HG03095 (cell line): ENCODE data around the gene IMP4.

ENCODE experiments used
- ATAC-seq: cut with Tn5 transposase; IDR thresholded peaks from one replicate; pipeline ENCODE4 v1.9.1; 2021; ENCODE audit warnings: moderate library complexity; ENCODE audit not compliant: unreplicated experiment

IMP4 gene

DNA sequence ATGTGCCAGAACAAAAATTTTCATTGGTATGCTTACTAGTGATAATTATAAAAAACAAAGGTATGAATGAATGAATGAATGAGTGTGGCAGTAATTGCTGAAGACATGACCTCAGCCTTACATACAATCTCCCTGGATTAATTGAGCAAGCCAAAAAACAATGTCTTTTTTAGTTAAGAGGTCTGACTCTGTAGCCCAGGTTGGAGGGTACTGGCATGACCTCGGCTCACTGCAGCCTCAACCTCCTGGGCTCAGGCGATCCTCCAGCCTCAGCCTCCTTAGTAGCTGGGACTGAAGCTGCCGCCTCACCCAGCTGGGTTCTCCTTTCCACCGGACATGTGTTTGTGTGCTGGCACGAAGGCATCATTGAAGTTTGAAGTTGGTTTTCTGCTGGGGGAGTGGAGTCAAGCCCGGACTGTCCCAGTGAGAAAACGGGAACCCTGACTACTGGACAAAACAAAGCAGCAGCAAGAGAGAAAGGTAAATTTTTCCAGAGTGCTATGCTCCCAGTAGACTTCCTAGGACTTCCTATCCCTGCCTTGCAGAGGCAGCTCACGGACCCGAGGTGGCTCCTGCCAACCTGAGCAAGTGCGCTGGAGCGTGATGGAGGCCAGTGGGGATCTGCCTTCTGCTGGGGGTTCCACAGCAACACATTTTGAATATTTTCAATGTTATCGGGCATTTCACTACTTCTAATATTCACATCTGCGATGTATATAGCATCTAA is 6.4 kb upstream of the IMP4 start:
- ATAC-seq, result no peak

DNA sequence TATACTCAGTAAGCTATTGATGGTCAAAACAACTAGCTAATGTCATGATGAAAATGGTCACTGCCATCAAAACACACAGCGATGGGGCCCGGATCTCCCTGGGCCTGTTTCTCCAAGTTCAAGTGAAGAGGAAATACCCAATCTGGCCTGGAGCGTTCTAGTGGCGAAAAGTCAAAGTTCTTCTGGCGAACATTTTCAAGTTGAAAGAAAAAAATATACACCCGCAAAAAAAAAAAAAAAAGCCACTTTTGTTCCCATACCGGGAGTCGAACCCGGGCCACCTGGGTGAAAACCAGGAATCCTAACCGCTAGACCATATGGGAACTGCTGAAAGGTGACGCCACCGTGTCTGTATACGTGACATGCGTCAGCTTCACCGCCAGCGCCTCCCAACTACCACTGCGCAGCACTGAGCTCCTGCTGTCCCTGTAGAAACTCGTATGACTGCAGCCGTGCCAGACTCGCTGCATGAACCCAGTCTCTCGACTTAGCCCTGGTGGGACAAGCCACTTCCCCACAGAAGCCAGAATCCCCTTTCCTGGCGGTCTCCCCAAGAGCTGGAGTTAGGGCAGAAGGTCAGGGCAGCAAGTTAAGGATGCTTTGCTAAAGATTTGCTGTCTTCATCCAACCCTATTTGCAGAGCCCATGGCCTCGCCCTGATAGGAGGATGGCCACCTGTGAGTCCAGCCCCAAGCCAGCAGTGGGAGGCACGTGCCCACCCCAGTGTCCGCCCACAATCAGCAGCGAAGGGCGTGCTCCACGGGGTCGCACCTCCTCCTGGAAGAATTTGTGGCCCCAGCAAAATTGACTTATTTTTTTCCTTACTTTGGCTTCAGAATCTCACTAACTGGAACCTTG is 5.6 kb upstream of the IMP4 start:
- no peak for ATAC-seq

DNA sequence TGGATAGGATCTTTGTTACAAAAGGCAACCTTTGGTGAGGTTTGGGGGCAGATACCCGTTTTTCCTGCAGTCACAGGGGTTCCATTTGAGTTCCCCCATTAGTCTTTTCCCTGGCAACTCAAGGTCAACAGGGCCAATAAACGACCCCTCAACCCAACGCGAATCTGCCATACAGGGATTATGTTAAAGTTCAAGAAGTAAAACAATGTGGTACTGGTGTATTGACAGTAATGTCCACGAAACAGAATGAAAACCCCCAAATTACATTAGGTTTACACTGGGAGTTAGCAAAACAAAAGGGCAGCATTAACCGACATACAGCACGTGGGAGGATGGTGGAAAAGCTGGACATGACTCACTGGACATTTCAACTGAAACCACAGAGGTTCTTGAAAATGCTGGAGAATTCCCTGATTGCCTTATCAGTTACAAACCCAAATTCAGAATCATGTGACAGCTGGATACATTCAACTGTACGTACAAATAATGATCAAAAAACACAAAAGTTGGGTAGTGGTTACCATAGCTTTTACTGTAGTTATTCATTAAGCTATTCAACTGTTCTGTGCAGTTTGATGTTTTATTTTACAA is 4.9 kb upstream of the IMP4 start:
- no peak for ATAC-seq

DNA sequence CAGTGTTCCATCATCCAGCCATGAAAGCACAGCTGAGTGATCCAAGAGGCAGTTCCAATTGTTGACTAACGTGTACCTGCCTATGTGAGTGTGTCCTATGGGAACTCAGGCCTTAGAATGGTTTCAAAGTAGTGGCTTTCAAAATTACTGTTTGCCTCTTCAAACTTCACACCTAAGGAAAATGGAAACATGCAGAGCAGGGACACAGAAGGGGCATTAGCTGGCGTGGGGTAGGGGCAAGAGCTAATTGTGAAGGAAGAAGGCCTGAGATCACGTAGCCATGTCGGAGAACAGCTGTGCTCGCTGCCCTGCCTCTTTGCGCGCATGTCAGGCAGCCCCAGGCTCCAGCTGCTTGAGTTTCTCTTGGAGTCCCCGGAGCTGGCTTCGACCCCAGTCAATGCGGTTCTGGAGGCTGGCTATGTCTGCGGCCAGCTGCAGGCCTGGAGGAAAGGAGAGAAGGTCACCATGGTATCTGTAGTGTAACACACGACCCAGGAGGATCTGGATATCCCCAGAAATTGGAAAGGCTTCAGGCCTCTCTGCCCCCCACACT is 3.8 kb upstream of the IMP4 start:
- ATAC-seq, result no peak

DNA sequence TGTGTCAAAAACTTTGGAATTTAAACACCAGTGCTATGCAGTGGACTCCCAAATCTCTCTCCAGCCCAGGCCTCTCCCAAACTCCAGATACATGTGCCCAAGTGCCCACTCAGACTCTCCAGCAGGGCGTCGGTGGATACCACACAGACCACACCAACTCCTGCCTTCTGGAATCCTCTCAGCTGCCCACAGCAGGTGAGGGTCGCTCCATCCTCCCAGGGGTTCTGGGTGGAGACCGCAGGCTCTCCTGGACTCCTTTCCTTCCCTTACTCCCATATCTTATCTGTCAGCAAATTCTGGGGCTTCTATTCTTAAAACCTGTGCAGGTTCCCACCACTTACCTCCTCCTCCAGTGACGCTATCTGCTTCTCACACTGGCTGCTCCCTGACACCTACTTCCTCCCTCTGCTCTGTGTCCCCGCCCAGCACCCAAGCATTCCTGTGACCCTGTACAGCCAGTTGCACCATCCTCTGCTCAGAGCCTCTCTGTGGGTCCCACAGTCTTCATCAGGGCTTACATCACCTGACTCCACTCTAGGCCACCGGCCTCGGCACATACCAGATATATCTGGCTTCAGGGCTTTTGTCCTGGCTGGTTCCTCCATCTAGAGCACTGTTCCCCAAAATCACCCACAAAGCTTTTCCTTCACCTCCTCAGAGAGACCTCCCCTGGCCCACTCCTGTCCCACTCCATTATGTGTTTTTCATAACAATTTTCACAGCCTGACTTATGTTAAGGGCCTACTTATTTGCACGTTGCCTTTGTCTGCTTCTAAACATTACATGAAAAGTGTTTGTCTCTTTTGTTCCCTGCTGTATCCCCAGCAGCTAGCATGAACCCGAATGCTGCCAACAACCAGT is 2.6 kb upstream of the IMP4 start:
- ATAC-seq, result no peak

DNA sequence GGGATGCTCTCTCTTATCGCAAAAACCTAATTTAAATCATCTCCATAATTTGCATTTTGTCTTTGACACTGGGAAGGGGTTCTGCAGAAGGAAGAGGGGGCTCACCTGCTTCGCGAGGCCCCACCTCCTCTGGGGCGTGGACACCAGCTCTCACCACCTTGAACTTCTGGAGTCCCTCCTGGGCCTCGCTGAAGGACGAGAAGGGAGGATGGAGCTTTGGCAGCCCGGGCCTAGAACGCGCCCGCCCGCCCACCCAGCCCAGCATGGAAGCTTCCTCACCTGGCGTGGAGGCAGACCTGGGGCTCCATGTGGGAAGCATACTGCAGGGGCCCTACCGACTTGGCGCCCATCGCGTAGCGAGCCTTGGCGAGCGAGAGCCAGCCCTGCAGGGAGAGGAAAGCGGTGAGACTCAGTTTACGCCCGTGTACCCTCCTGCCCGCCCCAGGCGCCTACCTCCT is 1.1 kb upstream of the IMP4 start:
- ATAC-seq, result peak; percentile 1

DNA sequence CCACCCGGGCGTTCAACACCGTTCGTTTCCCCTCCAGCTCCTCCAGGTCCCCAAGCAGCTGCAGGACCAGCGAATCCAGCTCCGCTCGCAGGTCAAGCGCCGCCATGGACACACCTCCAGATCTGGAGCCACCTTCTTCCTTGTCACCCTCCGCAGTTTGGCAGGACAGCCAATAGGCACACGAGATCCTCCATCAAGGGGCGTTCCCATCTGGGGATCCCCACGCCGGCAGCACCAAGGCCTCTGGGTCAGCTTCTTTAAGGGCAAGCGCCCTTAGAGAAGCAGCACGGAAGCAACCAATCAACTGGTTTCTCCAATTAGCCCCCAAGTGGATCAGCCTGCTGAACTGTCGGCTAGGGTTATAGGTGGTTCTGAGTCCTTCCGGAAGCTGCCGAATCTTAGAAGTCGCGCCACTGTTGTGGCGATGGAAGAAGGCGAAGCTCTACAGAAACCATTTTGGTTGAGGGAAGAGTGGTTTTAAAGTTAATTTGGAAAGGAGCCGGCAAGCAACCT is 621 bp upstream of the IMP4 start:
- peak; percentile 72 for ATAC-seq

DNA sequence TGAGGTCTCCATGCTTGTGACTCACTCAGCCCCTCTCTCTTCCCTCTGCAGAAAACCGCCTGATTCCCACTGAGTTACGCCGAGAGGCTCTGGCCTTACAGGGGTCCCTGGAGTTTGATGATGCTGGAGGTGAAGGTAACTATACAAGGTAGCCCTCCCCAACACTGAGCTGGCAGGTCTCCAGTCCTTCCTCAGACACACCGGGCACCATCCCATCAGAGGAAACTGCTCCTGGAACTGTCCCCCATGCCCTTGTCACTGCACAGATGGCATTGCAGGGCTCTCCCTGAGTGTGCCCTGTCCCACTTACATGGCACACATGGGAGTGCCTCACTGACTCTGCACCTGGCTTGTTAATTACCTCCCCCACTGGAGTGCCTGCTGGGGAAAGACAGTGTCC is 1.9 kb downstream of the IMP4 start:
- ATAC-seq, result no peak

DNA sequence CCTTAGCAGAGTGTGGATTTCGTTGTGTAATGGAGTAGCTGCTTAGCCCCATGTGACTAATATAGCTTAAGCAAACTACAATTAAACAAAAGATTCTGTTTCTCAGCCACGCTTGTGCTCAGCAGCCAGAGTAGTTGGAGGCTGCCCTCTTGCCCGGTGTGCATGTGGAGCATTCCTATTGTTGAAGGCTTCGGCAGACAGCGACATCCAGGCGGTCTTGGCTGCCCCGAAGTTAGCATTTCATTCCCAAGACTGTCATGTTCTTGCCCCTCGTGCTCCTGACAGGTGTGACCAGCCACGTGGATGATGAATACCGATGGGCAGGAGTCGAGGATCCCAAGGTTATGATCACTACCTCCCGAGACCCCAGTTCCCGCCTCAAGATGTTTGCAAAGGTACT is 2.4 kb downstream of the IMP4 start:
- no peak for ATAC-seq

DNA sequence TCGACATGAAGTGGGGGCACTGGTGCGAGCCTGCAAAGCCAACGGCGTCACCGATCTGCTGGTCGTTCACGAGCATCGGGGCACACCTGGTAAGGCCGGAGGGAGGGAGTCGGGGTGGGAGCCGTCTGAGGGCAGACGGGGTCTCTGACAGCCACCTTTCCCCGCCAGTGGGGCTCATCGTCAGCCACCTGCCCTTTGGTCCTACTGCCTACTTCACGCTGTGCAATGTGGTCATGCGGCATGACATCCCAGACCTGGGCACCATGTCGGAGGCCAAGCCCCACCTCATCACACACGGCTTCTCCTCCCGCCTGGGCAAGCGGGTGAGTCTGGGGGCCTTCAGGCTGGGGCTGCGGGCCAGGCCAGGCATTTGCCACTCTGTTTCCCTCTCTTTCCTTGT is 2.9 kb downstream of the IMP4 start:
- no peak for ATAC-seq

DNA sequence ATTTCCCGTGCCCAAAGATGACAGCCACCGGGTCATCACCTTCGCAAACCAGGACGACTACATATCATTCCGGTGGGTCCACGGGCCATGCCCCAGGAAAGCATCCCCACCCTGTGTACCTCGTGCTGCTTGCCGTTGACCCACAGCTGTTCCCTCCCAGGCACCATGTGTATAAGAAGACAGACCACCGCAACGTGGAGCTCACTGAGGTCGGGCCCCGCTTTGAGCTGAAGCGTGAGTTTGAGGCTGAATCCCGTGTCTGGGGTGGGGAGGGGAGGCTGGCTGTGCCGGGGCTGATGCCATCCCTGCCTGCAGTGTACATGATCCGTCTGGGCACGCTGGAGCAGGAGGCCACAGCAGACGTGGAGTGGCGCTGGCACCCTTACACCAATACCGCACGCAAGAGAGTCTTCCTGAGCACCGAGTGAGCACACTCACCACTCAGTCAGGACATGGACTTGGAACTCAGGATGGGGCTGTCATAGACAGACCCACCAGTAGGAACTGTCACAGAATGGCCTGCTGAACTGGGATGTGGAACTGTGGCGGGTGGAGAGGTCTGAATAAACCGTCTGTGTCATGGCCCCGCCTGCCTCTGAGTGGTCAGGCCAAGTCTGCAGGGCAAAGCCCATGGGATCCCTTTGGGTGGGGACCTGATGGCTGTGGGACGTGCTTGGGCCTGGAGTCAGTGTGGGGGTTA is 3.5 kb downstream of the IMP4 start:
- no peak for ATAC-seq

DNA sequence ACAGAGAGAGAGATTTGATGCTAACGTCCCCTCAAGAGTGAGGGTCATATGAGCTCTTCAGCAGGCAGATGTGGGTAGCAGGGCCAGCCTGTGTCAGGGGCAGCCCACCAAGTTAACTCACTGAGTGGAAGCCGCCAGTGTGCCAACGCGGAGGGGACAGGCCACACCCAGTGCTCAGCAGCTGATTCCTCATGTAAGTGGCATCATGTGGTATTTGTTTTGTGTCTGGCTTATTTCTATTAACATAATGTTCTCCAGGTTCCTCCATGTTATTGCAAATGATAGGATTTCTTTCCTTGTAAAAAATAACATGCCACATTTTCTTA is 4.0 kb downstream of the IMP4 start:
- ATAC-seq, result no peak

DNA sequence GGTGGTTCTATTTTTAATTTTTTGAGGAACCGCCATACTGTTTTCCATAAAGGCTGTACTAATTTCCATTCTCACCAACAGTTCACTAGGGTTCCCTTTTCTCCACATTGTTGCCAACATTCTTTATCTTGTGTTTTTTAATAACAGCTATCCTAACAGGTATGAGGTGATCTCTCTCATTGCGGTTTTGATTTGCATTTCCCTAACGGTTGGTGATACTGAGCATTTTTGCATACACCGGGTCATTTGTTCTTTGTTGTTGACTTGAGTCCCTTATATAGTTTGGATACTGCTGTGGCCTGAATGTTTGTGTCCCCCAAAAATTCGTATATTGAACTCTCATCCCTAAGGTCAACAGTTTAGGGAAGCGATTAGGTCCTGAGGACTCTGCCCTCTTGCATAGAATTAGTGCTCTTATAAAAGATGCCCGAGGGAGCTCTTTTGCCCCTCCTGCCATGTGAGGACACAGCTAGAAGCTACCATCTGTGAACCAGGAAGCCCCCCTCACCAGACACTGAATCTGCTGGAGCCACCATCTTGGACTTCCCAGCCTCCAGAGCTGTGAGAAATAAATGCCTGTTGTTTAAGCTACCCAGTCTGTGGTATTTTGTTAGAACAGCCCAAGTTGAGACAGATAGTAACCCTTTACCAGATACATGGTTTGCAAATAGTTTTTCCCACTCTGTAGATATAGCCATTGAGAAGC is 4.7 kb downstream of the IMP4 start:
- ATAC-seq, result no peak

DNA sequence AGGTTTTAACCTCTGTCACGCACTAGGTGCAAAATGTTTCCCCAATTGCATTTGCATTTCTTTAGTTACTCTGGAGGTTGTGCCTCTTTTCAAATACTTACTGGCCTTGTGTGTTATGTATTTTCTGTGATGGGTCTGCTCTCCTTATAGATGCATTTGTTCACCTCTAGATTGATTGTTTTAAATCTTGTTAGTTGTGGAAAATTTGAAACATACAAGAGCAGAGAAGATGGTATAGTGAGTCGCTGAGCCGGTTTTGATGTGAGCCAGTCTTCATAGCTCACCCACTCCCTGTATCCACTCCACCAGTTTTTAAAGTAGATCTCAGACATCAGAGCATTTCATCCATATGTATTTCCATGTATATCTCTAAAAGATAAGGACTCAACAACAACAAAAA is 6.5 kb downstream of the IMP4 start:
- no peak for ATAC-seq

DNA sequence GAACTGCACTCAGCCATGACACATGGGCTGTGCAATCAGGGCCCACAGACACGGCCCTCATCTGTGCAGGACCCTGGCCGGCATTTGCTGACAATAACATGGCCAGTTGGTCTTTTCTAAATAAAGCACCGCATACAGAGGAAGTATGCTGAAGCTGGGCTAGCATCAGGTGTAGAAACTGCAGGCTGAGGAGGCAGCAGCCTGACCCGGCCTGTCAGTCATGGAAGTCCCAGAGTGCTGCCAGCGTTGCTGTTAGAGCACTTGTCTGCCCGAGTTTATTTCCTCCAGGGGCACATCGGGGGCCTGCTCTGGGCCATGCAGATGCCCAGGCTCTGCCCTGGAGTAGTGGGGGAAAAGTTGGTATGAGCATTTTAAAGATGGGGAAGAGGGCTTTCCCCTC is 9.0 kb downstream of the IMP4 start:
- ATAC-seq, result no peak

DNA sequence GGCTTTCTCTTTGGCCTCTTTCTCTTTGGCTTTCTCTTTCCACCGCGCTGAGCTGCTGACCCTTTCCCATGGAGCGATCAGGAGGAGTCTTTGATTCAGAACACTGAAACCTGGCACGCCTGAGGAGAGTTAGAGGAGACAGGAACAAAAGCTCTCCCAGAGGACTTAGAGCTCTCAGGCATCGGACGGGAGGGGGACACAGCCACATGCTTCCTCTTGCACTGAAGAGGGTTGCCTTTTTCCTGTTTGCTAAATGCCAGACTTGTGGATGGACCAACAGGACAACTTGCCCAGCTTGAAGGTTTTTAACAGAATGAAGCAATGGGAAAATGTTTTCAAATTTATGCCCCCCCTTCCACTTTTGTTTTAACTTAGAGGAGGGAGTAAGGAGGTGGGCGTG is 9.5 kb downstream of the IMP4 start:
- no peak for ATAC-seq

DNA sequence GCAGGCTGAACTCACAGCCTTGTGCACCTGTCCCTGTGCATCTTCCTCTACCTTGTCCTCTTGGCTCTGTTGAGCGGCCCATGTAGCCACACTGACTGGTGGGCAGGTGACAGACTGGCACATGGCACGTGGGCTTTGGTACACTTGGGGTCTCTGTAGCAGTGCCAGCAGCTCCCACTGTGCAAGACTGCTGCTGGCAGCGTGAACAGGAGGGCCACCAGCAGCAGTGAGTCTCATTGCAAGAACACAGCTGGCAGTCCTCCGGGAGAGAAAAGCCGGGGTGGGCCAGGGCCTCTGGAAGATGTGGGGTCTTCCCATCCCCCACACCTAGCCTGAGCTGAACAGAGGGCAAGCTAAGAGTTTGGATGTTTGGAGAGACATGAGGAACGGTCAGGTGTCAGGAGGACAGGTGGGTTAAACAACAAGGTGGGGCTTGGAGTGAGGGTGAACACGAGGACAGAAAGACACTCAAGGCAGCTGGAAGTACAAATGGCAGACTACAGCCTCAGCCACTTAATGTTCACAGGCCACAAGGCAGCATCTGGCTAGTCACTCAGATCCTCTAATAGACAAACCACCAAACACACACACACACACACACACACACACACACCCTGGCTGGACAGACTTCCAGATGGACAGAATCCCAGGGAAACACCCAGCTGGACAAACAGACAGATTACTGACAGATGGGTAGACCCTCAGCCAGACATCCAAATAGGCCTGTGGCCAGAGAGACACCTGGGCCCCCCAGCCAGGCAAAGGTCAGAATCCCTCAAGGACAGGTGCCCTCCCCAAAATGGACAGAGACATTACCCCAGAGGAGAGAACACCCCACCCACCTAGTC is 10.8 kb downstream of the IMP4 start:
- ATAC-seq, result no peak

DNA sequence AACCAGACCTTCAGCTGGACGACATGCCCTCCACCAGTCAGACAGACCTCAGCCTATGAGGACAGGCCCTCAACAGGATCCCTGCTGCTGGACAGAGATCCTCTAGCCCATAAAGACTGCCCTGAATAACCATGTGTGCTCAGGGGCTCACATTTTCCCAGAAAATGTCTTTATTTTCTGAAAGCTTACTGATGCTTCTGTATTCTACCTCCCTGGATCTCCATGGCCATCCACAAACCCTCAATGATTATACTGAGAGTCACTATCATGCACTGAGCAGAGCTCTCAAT is 11.4 kb downstream of the IMP4 start:
- ATAC-seq, result no peak

DNA sequence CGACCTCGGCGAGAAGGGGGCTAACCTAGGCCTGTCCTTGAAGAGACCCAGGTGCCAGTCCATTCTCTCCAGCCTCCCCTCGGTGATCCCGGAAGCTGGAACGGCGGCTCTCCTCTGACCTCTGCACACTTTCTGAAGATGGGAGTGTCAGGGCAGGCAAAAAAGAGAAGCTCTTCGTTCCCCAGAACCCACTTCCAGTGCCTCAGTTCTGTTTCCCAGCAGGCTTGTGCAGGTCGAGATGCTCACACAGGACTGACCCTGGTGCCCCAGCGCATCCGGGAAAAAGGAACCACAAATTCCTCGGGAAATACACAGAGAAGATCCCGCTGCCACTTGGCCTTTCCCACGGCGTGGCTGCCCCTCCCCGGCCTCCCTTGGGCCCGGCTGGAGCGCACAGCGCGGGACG is 12.5 kb downstream of the IMP4 start:
- no peak for ATAC-seq
